ENCODE results near the gene CNPPD1. TPM values are rescaled to one million over a fixed set of nuclear protein-coding genes. Genes with fewer than 3 reads are reported as not detected.

CNPPD1 gene
- total and polyA plus RNA-seq, 4 donors = 27.5 to 66.9 (median 48.6) TPM

GRCh38 chr2:219125886-219126270 is 50.8 kb downstream of the CNPPD1 start:
- ATAC-seq (ENCODE audit: insufficient read depth, low FRiP score) = no peak
- Histone ChIP-seq H3K9me3 (ENCODE audit: control insufficient read depth in 4 of 4, insufficient read depth in 3 of 4, low read length in 3 of 4) (no peaks in the 10 kb centered on the region), H3K36me3 (ENCODE audit: control insufficient read depth in 4 of 4, insufficient read depth in 4 of 4, low read length in 4 of 4) (peaks cover 0 to 2% (median 0%) of the 10 kb centered on the region in 4 donors), H3K27ac (ENCODE audit: low read depth in 1 of 2, low read length in 1 of 2) (no peak overlapping the region), H3K4me3 (no peak overlapping the region), H3K9ac (ENCODE audit: insufficient read depth in 1 of 2, low read length in 2 of 2) (no peak overlapping the region), H3K27me3 (ENCODE audit: control insufficient read depth in 3 of 3, insufficient read depth in 3 of 3, low read length in 2 of 3) (no peaks in the 10 kb centered on the region), H3K4me1 (ENCODE audit: control insufficient read depth in 5 of 5, insufficient read depth in 5 of 5, low read length in 5 of 5) (peaks cover 0 to 20% (median 13%) of the 10 kb centered on the region in 5 donors)
- WGBS, 2 donors = 92 to 97% methylated on average over 1 of the region's 1 CpG
- TF ChIP-seq CTCF (IDR thresholded peaks at IDR 0.05; ENCODE audit: control extremely low read depth, extremely low read depth) = no peak
- DNase-seq = no peak

- Histone ChIP-seq H3K9me3 (ENCODE audit: control insufficient read depth in 4 of 4, insufficient read depth in 3 of 4, low read length in 3 of 4) (no peaks in the 10 kb centered on the region), H3K27ac (ENCODE audit: low read depth in 1 of 2, low read length in 1 of 2) (peak overlapping the region in 1 of 2 donors; percentile 54), H3K4me1 (ENCODE audit: control insufficient read depth in 5 of 5, insufficient read depth in 5 of 5, low read length in 5 of 5) (peaks cover 0 to 20% (median 13%) of the 10 kb centered on the region in 5 donors), H3K9ac (ENCODE audit: insufficient read depth in 1 of 2, low read length in 2 of 2) (no peak overlapping the region), H3K4me3 (no peak overlapping the region), H3K27me3 (ENCODE audit: control insufficient read depth in 3 of 3, insufficient read depth in 3 of 3, low read length in 2 of 3) (no peaks in the 10 kb centered on the region), H3K36me3 (ENCODE audit: control insufficient read depth in 4 of 4, insufficient read depth in 4 of 4, low read length in 4 of 4) (peaks cover 0 to 2% (median 0%) of the 10 kb centered on the region in 4 donors)
- 56 to 69% methylated on average over 10 of the region's 10 CpGs for WGBS, 2 donors
- no peak for TF ChIP-seq CTCF (IDR thresholded peaks at IDR 0.05; ENCODE audit: control extremely low read depth, extremely low read depth)
- no peak for DNase-seq
- ATAC-seq (ENCODE audit: insufficient read depth, low FRiP score) = peak; percentile 70
Measured at GRCh38 chr2:219125225-219125885, 51.4 kb downstream of the CNPPD1 start.

- Histone ChIP-seq H3K9ac (ENCODE audit: insufficient read depth in 1 of 2, low read length in 2 of 2) (no peak overlapping the region), H3K4me1 (ENCODE audit: control insufficient read depth in 5 of 5, insufficient read depth in 5 of 5, low read length in 5 of 5) (peaks cover 0 to 20% (median 13%) of the 10 kb centered on the region in 5 donors)
Measured at GRCh38 chr2:219124381-219125110, 52.2 kb downstream of the CNPPD1 start.

More at GRCh38 chr2:219124381-219125110, 52.2 kb downstream of the CNPPD1 start:
- H3K4me3 ChIP-seq = no peak overlapping the region
- peaks cover 0 to 2% (median 0%) of the 10 kb centered on the region in 4 donors for H3K36me3 ChIP-seq (ENCODE audit: control insufficient read depth in 4 of 4, insufficient read depth in 4 of 4, low read length in 4 of 4)
- ATAC-seq (ENCODE audit: insufficient read depth, low FRiP score) = no peak
- no peaks in the 10 kb centered on the region for H3K27me3 ChIP-seq (ENCODE audit: control insufficient read depth in 3 of 3, insufficient read depth in 3 of 3, low read length in 2 of 3)
- 67 to 79% methylated on average over 4 of the region's 4 CpGs for WGBS, 2 donors
- H3K27ac ChIP-seq (ENCODE audit: low read depth in 1 of 2, low read length in 1 of 2) = peak overlapping the region in 1 of 2 donors; percentile 58
- DNase-seq = peak in 2 of 3 donors; percentile 34 to 63
- no peaks in the 10 kb centered on the region for H3K9me3 ChIP-seq (ENCODE audit: control insufficient read depth in 4 of 4, insufficient read depth in 3 of 4, low read length in 3 of 4)
- TF ChIP-seq CTCF (IDR thresholded peaks at IDR 0.05; ENCODE audit: control extremely low read depth, extremely low read depth) = no peak
